Pancreas (tissue), 10 donors: Measurements from ENCODE around the gene AZU1. TPM values are rescaled to one million over a fixed set of nuclear protein-coding genes. Genes with fewer than 3 reads are reported as not detected.

Source experiments
- ATAC-seq, 4 donors: fragments of 200-7000 bp; cut with Tn5 transposase; one replicate each; pipeline versions ENCODE4 v1.8.0 to v1.9.1; 2020; ENCODE audit warnings: mild to moderate bottlenecking in 4 of 4, moderate library complexity in 4 of 4
- DNase-seq, 6 donors: peaks; one replicate each; pipeline ENCODE4 v3.0.0-alpha.2; 2020
- FAIRE-seq: peaks from 2 replicates; lab custom pipeline; 2012; peaks lifted over from hg19 to GRCh38; lab: Jason Lieb, UNC
- H3K27ac ChIP-seq, 4 donors: fragments of 200-600 bp; sonication (generic); 1 replicate in 3 of 4; 2 replicates in 1 of 4; pipeline versions ENCODE4 v1.5.0 to v1.8.0; 2020
- H3K27me3 ChIP-seq, 4 donors: fragments of 200-600 bp; one replicate each; pipeline ENCODE4 v1.8.0; 2021
- H3K36me3 ChIP-seq, 3 donors: fragments of 200-600 bp; sonication (generic) in 1 of 3; one replicate each; pipeline versions ENCODE4 v1.5.0 to v1.8.0; 2020 to 2021
- H3K4me1 ChIP-seq, 3 donors: fragments of 200-600 bp; one replicate each; pipeline ENCODE4 v1.8.0; 2021
- H3K4me3 ChIP-seq, 4 donors: fragments of 200-600 bp; sonication (generic) in 2 of 4; one replicate each; pipeline versions ENCODE4 v1.5.0 to v1.8.0; 2020 to 2021
- H3K9me3 ChIP-seq, 4 donors: fragments of 200-600 bp; one replicate each; pipeline ENCODE4 v1.8.0; 2021
- CTCF ChIP-seq, 4 donors: fragments of 200-600 bp; sonication (generic) in 3 of 4; IDR thresholded peaks; one replicate each; pipeline versions ENCODE4 v1.5.0 to v1.8.0; 2021; ENCODE audit warnings: antibody characterized with exemption in 4 of 4
- WGBS, 2 donors: extraction: QIAGEN DNeasy Blood & Tissue Kit; methylation state at CpG; one replicate each; pipeline ENCODE4 v1.1.7; 2013; 5-methylcytosine and 5-hydroxymethylcytosine counted together
- intact Hi-C, 3 donors: fragments of 100-400 bp; cut with DNase I; formaldehyde crosslinking; loops; one replicate each; pipeline versions ENCODE4 v1.11.1 to v1.14.2; 2022
- polyA plus RNA-seq, 2 donors: library from polyadenylated mRNA; stranded (reverse); fragments of 200-250 nt; gene quantifications; one replicate each; pipeline ENCODE4 v1.2.3, GENCODE V29; 2013
- total RNA-seq, 6 donors: library from RNA; stranded (reverse); fragmentation: NEBNext Ultra II Directional in 4 of 6; extraction: Animal tissue kit (Norgen Biotek cat#: 25700) in 4 of 6; gene quantifications; one replicate each; pipeline versions ENCODE4 v1.2.1 to v1.2.4, GENCODE V29; 2021 to 2023
- donor health status: healthy with polysubstance abuse.
- donor health status: DM: no; HTN: no; CAD: no; lungs with moderate emphysema.
- donor health status: DM: no; HTN: no; CAD: no.
- donor health status: control.
- donor health status: control.
- donor health status: Bipolar disorder and iron deficiency.
- donor health status: DM: yes; HTN: yes; CAD: no.
- donor health status: DM: no; HTN: no; CAD: no.
- donor health status: DM: no; HTN: no; CAD: no.
- donor health status: DM: yes; HTN: yes; CAD: no.

Gene AZU1
- total and polyA plus RNA-seq, 8 donors, result 0.35 TPM; not detected in 7

GRCh38 chr19:821825-822503 is 5.7 kb upstream of the AZU1 start, which contains the start of gene PLPPR3:
TSS of gene PLPPR3 (minus strand) at chr19:821955. CDS start at chr19:821559, 396 bp downstream.
- Histone ChIP-seq H3K9me3 (no peaks in the 10 kb centered on the region), H3K4me3 (peak within 1 kb of the TSS in 2 of 4 donors; percentile 13 to 33), H3K27me3 (peaks cover 0 to 9% (median 3%) of the 10 kb centered on the region in 4 donors), H3K27ac (no peak within 1 kb of the TSS), H3K36me3 (no peaks in the 10 kb centered on the region), H3K4me1 (peaks cover 0 to 5% (median 0%) of the 10 kb centered on the region in 3 donors)
- 1 to 2% methylated on average over 23 to 73 of the region's 86 CpGs for WGBS, 2 donors
- peak in 1 of 4 donors; percentile 18 for ATAC-seq
- intact Hi-C loops, result no loop called here
- peak in 1 of 6 donors; percentile 68 for DNase-seq
- no peak for FAIRE-seq
- no peak for TF ChIP-seq CTCF (IDR thresholded peaks at IDR 0.05)

GRCh38 chr19:823565-824121 is 4.0 kb upstream of the AZU1 start:
- Histone ChIP-seq H3K36me3 (no peaks in the 10 kb centered on the region), H3K4me3 (no peak overlapping the region), H3K27me3 (peaks cover 0 to 9% (median 3%) of the 10 kb centered on the region in 4 donors), H3K9me3 (no peaks in the 10 kb centered on the region), H3K4me1 (peaks cover 0 to 5% (median 0%) of the 10 kb centered on the region in 3 donors), H3K27ac (no peak overlapping the region)
- FAIRE-seq, result no peak
- ATAC-seq, result no peak
- intact Hi-C loops, result no loop called here
- 51 to 58% methylated on average over 11 to 12 of the region's 12 CpGs for WGBS, 2 donors
- no peak for DNase-seq
- TF ChIP-seq CTCF (IDR thresholded peaks at IDR 0.05), result no peak

- Histone ChIP-seq H3K27ac (no peak overlapping the region), H3K36me3 (no peaks in the 10 kb centered on the region), H3K4me3 (no peak overlapping the region), H3K27me3 (peaks cover 0 to 9% (median 3%) of the 10 kb centered on the region in 4 donors), H3K9me3 (no peaks in the 10 kb centered on the region), H3K4me1 (peaks cover 0 to 5% (median 0%) of the 10 kb centered on the region in 3 donors)
- no peak for TF ChIP-seq CTCF (IDR thresholded peaks at IDR 0.05)
- no peak for DNase-seq
- intact Hi-C loops, result no loop called here
- 82 to 84% methylated on average over 15 of the region's 15 CpGs for WGBS, 2 donors
- peak in 2 of 4 donors; percentile 33 to 37 for ATAC-seq
- no peak for FAIRE-seq
Observed at GRCh38 chr19:824885-825284, 2.8 kb upstream of the AZU1 start.

- 78 to 84% methylated on average over 19 of the region's 19 CpGs for WGBS, 2 donors
Observed at GRCh38 chr19:825897-826644, 1.6 kb upstream of the AZU1 start.

More at GRCh38 chr19:825897-826644, 1.6 kb upstream of the AZU1 start:
- FAIRE-seq, result no peak
- DNase-seq, result no peak
- H3K4me1 ChIP-seq, result peaks cover 0 to 5% (median 0%) of the 10 kb centered on the region in 3 donors
- no peak for ATAC-seq
- H3K9me3 ChIP-seq, result no peaks in the 10 kb centered on the region
- no peak overlapping the region for H3K4me3 ChIP-seq
- intact Hi-C loops, result no loop called here
- H3K27ac ChIP-seq, result no peak overlapping the region
- no peaks in the 10 kb centered on the region for H3K36me3 ChIP-seq
- no peak for TF ChIP-seq CTCF (IDR thresholded peaks at IDR 0.05)
- peaks cover 0 to 9% (median 3%) of the 10 kb centered on the region in 4 donors for H3K27me3 ChIP-seq
